22Rv1 (cell line): ENCODE measurements around the gene GDF9.

ENCODE experiments used
- H3K27ac ChIP-seq: fragments of 450-650 bp; 2 replicates; pipeline ENCODE4 v1.5.1; 2017
- CTCF ChIP-seq: fragments of 450-650 bp; IDR thresholded peaks from 2 replicates; pipeline ENCODE4 v1.5.1; 2017; ENCODE audit warnings: mild to moderate bottlenecking
- ZFX ChIP-seq: fragments of 450-650 bp; IDR thresholded peaks from 2 replicates; pipeline ENCODE4 v1.6.1; 2017; ENCODE audit warnings: antibody characterized with exemption, borderline replicate concordance

Gene GDF9

DNA sequence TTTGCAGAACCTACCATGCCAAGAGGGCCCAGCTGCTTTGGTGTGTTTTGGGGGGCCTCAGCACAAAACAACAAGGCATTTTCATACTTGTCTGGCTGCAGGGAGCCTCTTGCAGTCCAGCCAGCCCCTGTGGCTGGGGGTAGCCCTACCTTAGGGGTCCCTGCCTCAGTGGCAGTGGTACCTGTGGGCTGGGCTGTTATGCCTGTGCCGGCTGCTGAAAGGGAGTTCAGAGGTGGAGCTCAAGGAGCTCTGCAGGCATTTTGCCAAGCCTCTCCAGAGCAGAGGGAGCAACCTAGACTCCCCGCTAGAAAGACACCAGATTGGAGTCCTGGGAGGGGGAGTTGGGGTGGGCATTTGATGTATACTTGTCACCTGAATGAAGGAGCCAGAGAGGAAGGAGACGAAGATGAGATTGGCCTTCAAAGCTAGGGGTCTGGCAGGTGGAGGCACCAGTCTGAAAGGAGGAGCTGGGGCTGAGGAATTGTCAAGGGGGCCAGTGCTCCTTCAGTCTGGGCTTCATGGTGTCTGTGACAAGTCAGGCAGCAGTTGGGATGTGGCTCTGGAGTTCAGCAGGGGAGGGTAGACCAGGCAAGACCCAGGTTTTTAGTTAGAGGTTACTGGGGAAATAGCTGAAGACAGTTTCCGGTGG lies 37.3 kb downstream of the GDF9 start:
- no peak overlapping the region for H3K27ac ChIP-seq
- TF ChIP-seq CTCF: no peak
- TF ChIP-seq ZFX: no peak

GRCh38 chr5:132827943-132828673 lies 38.2 kb downstream of the GDF9 start:
- TF ChIP-seq ZFX: no peak
- no peak for TF ChIP-seq CTCF
- H3K27ac ChIP-seq: no peak overlapping the region

DNA sequence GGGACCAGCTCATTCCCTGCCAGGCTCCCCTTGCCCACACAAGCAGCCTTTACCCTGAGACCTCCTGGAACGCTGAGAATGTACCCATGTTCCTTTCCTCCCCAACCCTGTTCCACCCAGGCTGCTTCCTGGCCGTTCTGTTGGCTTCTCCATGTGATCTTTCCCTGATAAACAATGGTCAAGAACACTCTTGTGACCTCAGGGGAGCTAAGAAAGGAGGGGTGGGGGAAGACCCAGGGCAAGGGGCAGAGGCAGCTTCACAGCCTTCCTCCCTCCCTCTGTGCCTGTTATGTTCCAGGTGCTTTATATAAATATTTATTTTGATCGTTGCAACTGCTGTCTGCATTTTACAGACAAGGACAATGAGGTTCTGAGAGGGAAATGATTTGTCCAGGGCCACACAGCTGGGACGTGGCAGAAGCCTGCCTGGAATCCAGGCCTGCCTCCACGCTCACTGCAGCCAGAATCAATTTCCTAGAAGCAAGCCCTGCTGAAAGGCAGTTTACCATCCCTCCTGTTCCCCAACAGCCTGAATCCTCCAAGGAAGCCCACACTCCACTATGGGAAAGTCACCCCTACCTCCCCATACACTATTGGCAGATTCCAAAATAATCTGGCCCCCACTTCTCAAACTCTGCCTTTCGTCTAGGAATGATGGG lies 39.7 kb downstream of the GDF9 start:
- TF ChIP-seq CTCF (no peak), ZFX (no peak)
- H3K27ac ChIP-seq: no peak overlapping the region

GRCh38 chr5:132825834-132826391 lies 40.4 kb downstream of the GDF9 start:
- no peak overlapping the region for H3K27ac ChIP-seq
- TF ChIP-seq ZFX (no peak), CTCF (no peak)

DNA sequence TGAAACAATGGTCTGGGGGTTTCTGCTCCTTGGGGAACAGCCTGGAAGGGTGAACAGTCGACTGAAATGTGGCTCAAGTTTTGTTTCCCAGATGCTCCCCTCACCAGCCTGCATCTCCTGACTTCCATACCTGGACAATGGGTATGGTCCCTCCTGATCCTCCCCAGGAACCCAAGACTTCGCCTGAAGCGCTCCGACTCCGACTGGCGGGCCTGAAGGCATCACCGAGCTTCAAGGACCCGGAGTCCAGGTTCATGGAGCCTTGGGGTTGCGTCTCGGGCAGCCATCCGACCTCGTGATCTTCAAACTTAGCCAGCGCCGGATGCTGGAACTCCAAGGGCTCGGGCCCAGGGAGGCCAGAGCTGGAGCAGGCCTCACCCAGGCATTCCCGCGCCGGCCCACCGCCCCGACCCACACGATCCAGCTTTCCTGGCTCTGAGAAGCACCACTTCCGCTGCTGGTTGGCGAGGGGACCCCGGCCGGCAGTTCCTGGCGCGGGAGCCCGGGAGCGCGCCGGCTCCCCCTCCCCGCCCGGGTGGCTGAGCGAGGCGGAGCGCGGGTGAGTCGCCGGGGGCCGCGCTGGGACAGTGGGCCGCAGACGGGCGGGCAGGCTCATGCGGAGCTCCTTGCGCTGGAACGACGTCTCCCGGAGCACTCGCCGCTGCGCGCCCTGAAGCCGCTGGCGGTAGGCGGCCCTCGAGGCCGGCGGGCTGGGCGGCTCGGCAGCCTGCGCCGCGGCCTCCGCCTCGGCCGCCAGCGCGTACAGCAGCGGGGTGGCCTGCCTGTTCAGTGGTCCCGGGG lies 41.0 kb downstream of the GDF9 start:
- TF ChIP-seq CTCF (no peak), ZFX (no peak)
- H3K27ac ChIP-seq: no peak overlapping the region

GRCh38 chr5:132824426-132824825 lies 41.8 kb downstream of the GDF9 start:
- TF ChIP-seq CTCF: no peak
- H3K27ac ChIP-seq: no peak overlapping the region
